Tibial nerve (tissue), 4 donors: ENCODE results near the gene NADK2.

ENCODE experiments used
- EP300 ChIP-seq, 2 donors: sonication (generic); formaldehyde crosslinking; IDR thresholded peaks; one replicate each; pipeline ENCODE4 v1.6.1; 2017; ENCODE audit warnings: antibody characterized with exemption in 2 of 2, mild to moderate bottlenecking in 1 of 2
- POLR2A ChIP-seq, 2 donors: fragments of 450-650 bp; IDR thresholded peaks; one replicate each; pipeline ENCODE4 v1.6.1; 2017; ENCODE audit warnings: antibody characterized with exemption in 2 of 2, mild to moderate bottlenecking in 2 of 2, moderate library complexity in 2 of 2
- TF ChIP-seq, protein P1 (sequence below), 5 experiments: fragments of 200-600 bp in 3 of 5; fragments of 450-650 bp in 2 of 5; sonication (generic) in 3 of 5; IDR thresholded peaks; one replicate each; pipeline ENCODE4 v1.5.1; 2016 to 2019; ENCODE audit warnings: antibody characterized with exemption in 5 of 5, mild to moderate bottlenecking in 3 of 5, moderate library complexity in 2 of 5

DNA sequence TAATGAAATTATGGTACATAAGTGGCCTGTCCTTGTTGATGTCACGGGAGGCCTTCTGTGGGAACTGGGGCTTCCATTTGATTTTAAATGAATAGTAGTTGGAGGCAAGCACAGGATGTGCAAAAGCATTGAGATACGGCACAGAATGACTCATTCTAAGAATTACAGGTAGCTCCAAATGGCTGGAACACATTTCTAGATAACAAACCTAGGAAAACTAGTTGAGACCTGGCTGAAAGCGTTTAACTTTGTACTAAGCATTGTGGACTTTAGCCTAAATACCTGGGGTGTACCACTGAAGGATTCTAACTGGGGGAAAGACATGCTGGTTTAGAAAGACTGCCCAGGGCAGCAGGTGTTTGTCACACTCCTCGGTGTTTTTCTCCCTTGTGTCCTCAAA lies 80.4 kb downstream of the NADK2 start:
- TF ChIP-seq POLR2A (IDR thresholded peaks at IDR 0.05) (no peak), EP300 (IDR thresholded peaks at IDR 0.05) (no peak)
- TF ChIP-seq, protein P1, sequence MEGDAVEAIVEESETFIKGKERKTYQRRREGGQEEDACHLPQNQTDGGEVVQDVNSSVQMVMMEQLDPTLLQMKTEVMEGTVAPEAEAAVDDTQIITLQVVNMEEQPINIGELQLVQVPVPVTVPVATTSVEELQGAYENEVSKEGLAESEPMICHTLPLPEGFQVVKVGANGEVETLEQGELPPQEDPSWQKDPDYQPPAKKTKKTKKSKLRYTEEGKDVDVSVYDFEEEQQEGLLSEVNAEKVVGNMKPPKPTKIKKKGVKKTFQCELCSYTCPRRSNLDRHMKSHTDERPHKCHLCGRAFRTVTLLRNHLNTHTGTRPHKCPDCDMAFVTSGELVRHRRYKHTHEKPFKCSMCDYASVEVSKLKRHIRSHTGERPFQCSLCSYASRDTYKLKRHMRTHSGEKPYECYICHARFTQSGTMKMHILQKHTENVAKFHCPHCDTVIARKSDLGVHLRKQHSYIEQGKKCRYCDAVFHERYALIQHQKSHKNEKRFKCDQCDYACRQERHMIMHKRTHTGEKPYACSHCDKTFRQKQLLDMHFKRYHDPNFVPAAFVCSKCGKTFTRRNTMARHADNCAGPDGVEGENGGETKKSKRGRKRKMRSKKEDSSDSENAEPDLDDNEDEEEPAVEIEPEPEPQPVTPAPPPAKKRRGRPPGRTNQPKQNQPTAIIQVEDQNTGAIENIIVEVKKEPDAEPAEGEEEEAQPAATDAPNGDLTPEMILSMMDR (IDR thresholded peaks at IDR 0.05): no peak
